GM12801 (cell line): ENCODE data around the gene HMCN1.

Experiments used
- CTCF ChIP-seq: IDR thresholded peaks from one replicate; pipeline ENCODE4 v1.5.1; 2011; ENCODE audit warnings: control low read depth; ENCODE audit not compliant: insufficient read length; ENCODE audit errors: extremely low read depth

The HMCN1 gene

DNA sequence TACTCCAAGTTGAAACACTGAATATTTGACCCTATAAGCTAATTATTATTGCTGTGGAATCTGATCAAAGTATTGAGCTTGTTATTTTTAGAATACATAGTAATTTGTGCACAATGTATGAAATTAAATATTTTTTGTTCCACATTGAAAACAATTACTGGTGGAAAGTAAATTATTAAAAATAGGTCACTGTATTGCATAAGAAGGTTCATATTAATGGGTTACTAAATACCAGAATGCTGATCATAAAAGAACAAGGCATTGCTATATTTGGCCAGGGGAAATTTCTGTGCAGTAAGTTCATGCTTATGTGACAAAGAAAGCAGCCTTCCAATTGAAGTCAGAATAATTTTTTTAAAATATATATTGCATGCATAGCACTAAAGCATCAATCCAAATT is 481.4 kb downstream of the HMCN1 start:
- no peak for TF ChIP-seq CTCF

GRCh38 chr1:186218654-186219352 is 484.6 kb downstream of the HMCN1 start:
- no peak for TF ChIP-seq CTCF

- no peak for TF ChIP-seq CTCF
Observed at GRCh38 chr1:186220067-186220466, 485.9 kb downstream of the HMCN1 start.

DNA sequence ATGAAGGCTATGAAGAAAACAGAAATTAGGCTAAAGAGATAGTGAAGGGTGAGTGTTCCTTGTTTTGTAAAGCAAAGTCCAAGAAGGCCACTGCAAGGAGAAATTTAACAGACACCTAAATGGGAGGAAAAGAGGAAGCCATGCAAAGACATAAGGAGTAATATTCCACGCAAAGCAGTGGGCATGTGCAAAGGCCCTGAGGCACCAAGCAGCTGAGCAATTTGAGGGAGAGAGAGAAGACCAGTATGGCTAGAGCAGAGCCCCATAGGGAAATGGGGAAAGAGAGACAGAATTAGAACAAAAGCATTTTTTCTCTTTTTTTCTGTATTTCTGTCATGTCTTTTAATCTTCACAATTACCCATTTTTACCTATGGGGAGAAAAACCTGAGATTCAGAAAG is 486.7 kb downstream of the HMCN1 start:
- TF ChIP-seq CTCF = no peak

DNA sequence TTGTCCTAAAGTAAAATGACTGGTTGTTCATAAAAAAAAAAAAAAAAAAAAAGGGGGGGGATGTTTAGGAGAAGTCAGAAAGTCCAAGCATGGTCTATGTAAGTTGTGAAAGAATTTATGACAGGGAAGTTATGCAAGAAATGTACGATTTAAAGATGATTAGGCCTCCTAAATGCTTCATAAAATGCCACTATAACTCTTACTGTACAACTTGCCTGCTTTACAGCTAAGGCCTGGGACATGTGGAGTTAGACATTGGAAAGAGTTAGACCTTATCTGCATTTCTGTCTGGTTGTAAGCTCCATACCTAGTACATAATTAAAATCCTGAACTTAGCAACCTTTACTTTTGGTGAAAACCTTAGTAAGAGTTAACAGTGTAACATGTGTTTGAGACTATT is 490.9 kb downstream of the HMCN1 start:
- TF ChIP-seq CTCF = no peak

DNA sequence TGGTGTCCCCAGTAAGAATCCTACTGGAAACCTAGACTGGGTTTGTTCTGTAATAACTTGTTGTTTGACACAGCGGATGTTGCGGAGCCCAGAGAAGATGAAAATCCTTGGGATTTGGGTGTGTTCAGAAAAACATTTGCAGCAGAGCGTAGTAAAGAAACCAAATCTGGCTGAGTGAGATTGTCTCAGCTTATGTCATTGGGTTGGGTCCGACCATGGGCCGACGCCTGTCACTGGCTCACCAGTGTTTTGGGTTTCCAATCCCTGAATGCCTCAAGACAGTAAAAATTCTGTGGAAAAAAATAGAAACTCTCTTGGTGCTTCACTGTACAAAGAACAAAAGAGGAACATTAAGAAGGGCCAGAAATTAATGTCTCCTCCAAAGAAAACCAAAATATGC is 494.6 kb downstream of the HMCN1 start:
- no peak for TF ChIP-seq CTCF

- no peak for TF ChIP-seq CTCF
Observed at GRCh38 chr1:186231861-186232436, 497.8 kb downstream of the HMCN1 start.
